Cardiac ventricle fibroblast (primary cell): ENCODE results near the gene CAPRIN1. TPM values are rescaled to one million over a fixed set of nuclear protein-coding genes. Genes with fewer than 3 reads are reported as not detected.

ENCODE experiments used
- total RNA-seq: library from RNA; depleted of rRNA; stranded (reverse); fragments of >200 nt; gene quantifications from 2 replicates; pipeline ENCODE4 v1.2.3, GENCODE V29; 2015

Gene CAPRIN1
- 172 and 179 TPM in 2 replicates for total RNA-seq

GRCh38 chr11:34051349-34052035 lies at the start of gene CAPRIN1:
Gene CAPRIN1 (plus strand): TSS chr11:34051731. CDS start chr11:34052421, 690 bp downstream.

GRCh38 chr11:34105079-34105956 lies 53.8 kb downstream of the CAPRIN1 start, which contains the start of gene NAT10:
Gene NAT10 (plus strand): TSS chr11:34105629. CDS start chr11:34108226, 2,597 bp downstream.

Other genes starting within 250 kb of the CAPRIN1 start
- gene LMO2, start 159.7 kb upstream of the CAPRIN1 start, total RNA-seq: 1.4 and 2.4 TPM in 2 replicates
- gene NAT10, start 53.9 kb downstream of the CAPRIN1 start, total RNA-seq: 22.3 and 28.5 TPM in 2 replicates